ENCODE measurements around the gene NDUFAF2.

DNA sequence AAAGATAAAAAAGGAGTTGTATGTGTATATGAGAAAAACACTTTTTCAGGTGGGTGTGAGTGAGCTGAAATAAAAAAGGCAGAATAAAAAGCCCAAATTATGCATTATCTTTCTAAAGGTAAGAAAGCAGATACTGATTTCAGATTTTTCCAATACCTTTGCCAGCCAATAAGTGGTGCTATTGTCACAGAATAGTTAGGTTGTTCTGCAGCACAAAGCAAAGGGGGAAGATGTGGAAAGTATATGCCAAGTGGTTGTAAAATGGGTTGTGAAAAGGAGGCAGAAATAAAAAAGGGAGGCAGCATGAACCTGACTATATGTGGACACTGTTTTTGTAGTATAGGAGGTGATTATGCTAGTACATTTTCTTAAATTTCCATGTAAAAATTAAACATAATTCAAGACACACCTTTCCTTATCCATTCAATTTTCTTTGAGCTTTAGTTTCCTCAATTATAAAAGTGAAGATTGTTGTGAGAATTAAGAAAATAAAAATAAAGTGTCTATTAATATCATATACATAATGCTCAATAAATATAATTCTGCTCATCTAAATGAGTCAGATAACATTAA is 110.5 kb downstream of the NDUFAF2 start:
- TF ChIP-seq GATA3 (IDR thresholded peaks at IDR 0.05; ENCODE audit: low read depth, low read length) = no peak
- no peak for TF ChIP-seq GATA2 (IDR thresholded peaks at IDR 0.05; ENCODE audit: low read depth, low read length)

Measured in SH-SY5Y (cell line).